AML-193 (cell line): ENCODE results near the gene PTPRM.
"Not testable (repeated sequence)": the region's sequence is repeated elsewhere in the genome, so short reads cannot be mapped to it uniquely, and the experiment has no call there.

Experiments used
- DNase-seq, 2 experiments: peaks; one replicate each; lab custom pipeline; 2025; lab: John Stamatoyannopoulos, UW

Gene PTPRM

DNA sequence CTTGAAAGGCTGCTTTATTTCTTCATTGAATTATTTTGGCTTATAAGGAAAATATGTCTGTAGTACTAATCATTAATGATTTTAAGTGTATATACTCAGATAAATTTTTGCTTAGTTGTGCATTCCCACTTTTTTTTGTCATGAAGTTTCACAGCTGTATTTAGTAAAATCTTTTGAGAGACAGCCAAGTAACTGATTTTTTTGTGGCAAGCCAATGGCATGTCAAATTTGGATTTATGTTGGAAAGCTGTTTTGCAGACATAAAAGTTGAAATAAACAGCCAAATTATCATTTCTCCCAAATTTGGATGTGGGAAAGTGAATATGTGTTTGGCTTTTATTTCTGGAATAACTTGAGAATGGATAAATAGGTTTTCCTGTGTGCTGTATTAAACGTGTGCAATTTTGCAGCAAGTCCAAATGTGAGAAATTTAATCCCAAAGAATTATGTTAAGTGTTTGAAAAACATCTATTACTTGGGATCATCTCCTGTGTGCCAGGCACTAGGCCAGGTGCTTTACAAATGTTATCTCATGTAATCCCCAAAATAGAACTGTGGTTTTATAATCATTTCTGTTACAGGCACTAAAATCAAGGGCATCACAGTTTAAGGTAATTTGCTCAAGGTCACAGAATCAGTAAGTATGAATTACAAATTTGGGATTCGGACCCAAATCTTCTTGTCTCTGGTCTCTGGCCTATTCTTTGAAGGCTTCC, 160.4 kb downstream of the PTPRM start:
- no peak for DNase-seq

DNA sequence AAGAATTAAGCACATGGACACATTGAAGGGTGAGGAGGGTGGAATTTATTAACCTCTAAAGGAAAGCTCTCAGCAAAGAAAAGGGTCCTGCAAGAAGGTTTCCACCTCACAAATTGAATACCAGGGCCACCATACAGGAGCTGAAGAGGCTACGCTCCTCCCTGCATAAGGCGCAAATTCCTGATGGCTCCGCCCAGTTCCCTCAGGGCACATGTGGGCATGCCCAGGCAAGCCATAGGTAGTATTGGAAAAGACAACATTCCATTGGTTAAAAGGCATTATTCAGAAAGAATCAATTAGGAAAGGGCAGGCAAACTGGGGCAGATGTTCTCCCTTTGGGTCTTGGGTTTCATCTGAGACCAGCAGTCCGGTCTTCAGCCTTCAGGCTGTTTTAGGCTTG, 161.2 kb downstream of the PTPRM start:
- no peak for DNase-seq

DNA sequence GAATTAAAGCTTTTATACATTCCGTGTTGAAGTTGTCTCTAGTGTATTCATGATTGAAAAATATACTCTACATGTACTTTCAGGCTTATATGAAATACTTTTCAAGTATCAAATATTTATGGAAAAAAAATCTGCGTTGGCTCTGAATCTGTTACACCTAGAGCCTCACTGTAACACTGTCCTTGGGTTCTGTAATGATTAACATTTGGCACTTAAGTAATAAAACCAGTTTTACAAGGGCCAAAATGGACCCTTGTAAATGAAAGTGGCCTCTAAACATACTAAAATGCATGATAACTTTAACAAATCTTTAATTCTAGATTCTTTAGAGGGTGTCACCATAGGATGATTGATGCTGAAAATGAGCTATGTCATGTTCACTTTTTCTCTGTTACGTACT, 162.8 kb downstream of the PTPRM start:
- no peak for DNase-seq

DNA sequence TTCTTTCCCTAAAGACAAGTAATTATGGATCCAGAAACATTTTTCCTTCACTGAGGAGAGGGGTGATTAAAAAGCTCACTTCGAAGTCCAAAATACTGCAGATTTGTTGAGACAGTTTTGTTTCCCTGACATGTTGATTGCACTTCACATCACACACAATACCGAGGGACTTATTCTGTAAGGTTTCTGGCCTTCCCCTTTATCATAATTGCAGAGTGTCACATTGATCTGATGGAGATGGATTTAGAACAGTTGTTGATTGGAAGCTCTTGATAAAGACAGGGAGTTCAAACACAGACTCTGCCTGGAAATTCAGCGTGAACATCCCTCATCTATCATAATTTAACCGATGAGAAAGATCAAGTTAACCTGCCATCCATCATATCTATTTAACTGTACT, 163.6 kb downstream of the PTPRM start:
- DNase-seq, result no peak

DNA sequence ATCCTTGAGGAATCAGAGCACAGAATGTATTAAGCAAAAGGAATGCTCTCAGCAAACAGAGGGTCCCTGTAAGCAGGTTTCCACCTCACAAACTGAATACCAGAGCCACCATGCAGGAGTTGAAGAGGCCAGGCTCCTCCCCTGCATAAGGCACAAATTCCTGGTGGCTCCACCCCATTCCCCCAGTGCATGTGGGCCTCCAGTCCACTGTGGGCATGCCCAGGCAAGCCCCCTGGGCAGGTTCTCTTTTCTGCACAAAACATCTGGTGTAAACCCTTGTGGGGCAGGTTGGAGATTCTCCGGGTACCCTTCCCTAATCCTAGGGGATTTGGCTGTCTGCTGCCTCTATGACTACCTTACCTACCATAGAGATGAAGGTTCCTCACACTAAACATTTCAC, 166.5 kb downstream of the PTPRM start:
- DNase-seq, result no peak

DNA sequence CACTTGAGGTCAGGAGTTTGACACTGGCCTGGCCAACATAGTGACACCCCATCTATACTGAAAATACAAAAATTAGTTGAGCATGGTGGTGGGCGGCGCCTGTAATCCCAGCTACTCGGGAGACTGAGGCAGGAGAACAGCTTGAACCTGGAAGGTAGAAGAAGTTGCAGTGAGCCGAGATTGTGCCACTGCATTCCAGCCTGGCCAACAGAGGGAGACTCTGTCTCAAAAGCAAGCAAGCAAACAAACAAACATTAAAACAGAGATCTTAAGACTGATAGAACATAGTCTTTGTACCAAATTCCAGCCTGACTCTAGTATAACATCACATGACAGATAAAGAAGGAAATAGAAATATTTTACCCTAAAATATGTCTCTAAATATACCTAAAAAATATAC, 168.1 kb downstream of the PTPRM start:
- DNase-seq, result no peak

DNA sequence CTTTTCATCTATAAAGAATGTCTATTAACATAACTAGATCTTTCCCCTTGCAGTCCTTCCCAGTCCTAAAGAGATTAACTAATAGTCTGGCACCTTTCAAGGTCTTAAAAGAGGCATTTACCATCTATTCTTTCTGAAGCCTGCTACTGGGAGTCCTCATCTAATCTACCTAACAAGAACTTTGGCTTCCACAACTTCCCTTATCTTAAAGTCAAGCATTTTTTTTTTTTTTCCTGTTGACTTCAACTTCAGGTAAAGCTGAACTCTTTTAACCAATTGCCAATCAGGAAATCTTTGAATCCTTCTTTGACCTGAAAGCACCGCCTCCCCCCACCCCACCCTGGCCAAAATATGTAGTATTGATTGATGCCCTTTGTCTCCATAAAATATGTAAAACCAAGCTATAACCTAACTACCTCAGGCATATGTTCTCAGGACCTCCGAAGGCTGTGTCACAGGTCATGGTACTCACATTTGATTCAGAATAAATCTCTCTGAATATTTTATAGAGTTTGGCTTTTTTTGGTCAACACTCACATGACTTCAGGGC, 168.6 kb downstream of the PTPRM start:
- DNase-seq, result no peak

DNA sequence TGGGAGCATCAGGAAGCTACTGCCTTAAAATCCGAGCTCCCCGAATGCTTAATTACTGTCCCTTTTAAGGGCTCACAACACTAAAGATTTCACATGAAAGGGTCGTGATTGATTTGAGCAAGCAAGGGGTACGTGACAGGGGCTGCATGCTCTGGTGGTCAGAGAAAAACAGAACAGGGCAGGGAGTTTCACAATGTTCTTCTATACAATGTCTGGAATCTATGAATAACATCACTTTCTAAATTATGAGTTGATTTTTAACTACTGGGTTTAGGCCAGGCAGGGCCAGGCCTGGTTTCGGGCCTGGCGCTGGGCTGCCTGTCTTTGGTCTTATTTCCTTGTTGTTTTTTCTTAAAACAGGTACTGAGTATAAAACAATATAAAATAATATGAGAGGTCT, 169.4 kb downstream of the PTPRM start:
- DNase-seq, result not testable (repeated sequence)

DNA sequence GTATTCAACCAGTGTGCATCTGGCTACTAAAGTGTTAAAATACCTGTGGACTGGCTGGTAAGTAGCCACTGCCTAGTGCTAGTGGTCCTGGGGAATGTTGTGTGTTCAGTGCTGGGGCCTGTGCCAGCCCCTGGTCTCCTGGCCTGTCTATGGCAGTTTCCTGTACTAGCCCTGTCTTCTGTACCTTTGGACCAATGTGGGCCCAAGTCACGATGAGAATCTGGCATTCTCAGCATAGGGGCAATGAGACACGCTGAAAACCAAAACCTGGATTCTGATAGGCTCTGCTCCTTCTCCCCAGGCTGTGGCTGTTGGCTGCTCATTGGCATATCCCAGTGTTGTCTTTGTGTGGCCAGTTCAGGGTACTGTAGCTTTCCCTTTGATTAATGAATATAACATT, 170.4 kb downstream of the PTPRM start:
- DNase-seq, result no peak

DNA sequence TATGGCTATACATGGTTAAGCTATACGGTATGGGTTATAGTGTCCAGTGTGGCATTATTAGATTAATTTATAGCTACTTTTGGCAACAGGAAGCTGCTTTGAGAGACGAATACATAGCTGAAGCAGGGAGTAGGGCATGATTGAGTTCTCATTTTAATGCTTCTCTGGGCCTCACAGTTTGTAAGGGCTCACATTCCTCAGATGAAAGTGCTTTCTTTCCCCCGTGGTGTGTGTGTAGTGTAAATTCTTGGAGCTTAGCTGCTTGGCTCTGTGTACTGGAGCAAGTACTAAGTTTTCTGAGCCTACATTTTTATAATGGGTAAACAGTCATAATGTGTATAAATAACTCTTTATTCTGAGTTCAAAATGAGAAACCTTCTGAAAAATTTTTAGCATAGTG, 173.7 kb downstream of the PTPRM start:
- DNase-seq, result no peak

DNA sequence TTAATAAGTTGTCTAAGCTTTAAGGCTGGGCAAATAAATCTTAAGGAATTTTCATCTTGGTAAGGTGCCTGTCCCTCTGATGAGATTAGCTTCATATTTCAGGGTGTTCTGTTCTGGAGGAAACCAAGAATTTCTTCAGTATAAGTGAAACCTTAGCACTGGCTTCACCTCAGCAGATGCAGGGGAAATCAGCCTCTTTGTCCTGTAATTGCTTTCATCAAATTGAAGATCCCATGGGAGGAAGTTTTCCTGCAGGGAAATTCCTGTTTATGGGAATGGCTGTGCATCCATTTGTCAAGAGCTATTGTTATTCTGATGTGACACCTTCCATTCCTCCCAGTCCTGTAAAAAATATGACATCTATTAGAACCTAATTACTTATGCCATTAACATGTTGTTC, 174.5 kb downstream of the PTPRM start:
- no peak for DNase-seq

DNA sequence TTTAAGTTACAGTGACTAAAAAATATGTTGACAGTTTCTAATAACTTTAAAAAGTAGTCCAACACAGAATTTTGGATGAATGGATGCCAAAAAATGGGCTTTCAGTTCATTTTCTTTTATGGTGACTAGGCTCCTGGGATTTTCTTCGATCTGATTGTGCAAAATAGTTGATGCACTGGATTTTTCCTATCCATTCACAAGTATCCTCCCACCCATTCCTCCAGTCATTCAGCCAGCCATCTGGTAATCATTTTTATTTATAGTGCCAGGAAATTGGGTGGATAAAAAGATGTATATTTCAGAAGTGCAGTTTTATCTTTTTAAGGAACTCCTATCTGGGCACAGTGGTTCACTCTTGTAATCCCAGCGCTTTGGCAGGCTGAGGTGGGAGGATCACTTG, 175.1 kb downstream of the PTPRM start:
- DNase-seq, result no peak

DNA sequence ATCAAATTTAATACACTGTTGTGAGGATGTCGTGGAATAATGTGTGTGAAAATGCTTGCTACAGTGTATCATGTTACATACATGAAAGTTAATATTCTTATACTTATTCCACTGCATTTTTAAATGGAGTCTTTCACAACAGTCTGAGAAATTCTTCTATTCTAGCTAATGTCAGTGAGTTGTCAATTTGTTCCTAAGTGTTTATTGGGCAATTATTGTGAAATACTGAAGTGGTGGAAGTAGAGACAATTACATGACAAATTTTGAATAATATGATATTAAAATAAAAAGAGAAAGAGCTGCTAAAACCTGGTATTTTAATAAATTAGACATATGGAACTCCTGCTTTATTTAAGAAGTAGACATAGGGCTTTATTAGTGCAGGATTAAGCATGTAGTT, 176.1 kb downstream of the PTPRM start:
- DNase-seq, result no peak

DNA sequence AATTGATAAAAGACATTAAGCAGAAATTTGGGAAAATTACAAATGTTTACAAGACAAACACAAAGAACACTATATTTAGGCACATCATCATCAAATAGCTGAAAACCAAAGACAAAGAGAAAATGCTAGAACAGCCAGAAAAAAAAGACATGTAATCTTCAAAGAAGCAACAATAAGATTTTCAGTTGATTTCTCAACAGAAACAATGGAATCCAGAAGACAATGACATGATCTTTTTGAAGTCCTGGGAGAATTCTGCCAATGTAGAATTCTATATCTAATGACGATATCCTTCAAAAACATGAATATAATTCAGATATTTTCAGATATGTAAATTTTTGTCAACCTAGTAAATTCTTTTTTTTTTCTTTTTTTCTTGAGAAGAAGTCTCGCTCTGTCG, 179.0 kb downstream of the PTPRM start:
- DNase-seq, result no peak

DNA sequence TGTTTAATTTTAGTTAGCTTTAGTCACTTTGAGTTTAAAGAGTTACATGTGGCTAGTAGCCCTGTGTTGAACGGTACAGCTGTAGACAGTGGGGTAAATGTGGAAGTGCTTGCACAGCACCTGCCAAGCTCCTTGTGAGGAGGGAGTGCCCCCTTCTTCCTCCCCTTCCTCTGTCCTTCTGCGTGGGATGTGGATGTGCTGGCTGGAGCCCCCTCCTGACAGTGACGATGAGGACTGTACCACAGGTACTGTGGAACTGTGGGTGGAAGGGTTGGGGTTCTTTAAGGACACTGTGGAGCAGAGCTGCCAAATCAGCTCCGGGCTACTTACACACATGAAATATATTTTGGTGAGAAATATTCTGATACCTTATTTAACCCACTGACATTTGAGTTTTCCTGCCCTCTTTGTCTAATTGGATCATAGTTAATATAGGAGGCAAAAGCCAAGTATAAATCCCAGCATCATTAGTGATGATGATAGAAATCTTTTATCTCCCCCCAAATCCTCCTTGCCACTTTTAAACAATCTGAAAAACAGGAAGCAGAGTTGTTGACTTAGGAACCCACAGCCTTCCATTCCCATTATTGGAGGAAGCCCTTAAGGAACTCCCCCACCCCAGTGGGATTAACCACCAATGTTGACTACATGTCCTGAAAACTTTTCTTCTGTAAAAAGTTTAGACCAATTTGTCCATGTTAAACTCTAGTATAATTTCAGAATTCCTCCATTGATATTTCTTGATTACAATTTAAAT, 181.3 kb downstream of the PTPRM start:
- DNase-seq, result no peak

DNA sequence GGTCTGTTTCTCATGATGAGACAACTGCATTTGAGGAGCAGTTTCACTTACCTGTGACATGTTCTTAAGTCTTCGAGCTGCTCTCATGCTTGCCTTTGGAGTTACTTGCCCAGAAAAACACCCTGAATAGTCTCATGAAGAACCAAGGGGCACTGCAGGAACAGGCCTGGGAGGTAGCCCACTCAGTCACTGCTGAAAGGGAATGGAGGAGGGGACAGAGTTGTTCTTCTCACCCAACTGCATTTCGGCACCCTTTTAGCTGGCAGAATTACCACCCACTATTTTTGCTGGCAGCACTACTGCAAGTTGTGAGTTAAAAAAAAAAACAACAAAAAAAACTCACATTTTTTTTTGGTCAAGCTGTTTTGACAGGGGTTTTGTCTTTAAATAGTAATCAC, 181.9 kb downstream of the PTPRM start:
- no peak for DNase-seq

DNA sequence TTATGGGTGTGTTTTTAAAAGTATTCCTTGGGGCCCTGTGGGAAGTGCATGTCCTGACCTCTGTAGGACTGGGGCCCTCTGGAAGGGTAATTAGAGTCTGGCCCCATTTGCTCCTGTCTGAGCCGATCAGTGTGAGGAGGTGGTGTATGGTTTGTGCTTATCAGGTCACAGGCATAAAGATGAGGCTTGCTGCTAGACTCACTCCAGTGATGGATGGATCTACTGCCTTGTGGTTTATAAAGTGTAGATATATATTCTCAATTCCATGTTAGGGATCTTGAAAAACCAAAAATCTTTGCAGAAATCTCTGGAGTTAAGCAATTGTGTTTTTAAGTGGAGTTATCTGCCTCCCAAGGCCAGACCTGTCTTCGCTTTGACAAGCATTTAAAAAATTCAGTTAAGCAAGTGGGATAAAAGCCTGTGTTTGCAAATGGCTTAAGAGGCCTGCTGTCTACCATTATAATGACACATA, 182.4 kb downstream of the PTPRM start:
- no peak for DNase-seq

DNA sequence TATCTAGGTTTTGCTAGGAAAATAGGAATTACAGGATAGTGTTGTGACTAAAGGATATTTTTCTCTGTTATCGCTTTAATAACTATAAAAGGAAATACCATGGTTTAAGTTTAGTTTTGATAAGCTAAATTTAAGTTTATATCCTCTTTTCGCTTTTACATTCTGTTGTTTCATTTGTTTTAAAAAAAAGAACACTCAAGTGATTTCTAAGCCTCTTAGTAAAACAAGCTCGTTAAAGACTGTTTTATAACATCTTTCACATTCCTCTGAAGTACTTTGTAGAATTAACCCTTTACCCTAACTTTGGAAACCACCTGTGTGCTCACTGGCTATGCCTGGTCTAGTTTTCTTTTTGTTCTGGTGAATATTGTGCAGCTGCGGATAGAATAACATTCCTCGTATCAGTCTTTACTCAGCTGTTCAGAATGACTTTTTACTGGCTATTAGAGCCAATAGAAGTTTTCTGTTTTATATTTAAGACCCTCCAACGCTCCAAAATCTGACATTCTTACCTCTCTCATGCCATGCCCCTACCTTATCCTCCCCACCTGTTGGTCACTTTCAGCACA, 183.1 kb downstream of the PTPRM start:
- no peak for DNase-seq

DNA sequence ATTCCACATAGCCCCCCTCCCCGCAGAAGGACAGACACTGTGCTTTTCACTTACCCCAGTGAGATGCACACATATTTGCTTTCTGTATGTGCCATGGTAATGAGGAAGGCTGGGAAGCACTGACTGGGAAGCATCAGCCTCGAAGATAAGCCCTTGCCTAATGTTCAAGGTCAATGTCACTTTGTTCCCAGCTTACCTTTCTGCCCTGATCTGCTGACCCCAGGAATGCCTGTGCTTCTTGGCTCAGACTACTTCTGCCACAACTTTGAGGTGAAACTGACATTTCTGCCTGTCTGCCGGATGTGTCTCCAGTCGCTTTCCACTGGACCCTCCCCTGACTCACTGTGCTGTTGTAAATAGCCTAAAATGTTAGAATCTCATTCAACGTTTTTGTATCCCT, 183.8 kb downstream of the PTPRM start:
- no peak for DNase-seq

DNA sequence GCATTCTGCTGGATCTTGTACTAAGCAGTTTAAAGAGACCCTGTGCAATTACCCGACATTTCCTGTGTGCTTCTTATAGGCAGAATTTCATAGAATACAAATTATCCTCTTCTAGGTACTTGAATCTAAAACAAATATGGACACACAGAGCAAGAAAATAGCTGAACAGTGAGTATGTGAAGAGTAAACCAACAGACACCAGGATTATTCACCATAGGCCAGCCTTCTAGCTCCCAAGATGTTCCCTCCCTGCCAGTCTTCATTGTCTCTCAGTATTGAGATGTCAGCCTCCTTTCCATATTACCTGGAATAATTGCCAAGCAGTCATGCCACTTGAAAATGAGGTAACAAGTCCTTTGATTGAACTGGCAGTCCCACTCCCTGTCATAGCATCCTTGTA, 187.1 kb downstream of the PTPRM start:
- no peak for DNase-seq

DNA sequence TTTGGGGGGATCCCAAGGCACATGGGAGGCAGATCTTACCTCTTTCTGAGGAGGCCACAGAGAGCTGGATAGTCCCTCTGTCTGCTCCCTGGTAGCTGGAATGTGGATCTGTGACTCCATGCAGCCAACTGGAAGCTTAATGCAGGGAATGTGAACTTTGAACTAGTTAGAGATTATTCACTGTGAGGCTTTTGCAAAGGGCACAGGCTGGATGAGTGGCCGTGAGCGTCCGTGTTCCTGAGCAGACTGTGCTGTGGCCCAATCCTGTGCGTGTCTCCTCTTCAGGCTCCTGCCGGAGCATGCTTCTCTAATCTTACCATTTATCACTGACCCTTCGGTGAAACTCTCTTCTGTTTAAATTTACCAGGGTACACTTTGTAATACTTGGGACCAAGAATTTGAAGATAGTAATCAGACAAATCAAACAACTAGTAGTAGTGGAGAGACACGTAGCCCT, 187.6 kb downstream of the PTPRM start:
- no peak for DNase-seq

DNA sequence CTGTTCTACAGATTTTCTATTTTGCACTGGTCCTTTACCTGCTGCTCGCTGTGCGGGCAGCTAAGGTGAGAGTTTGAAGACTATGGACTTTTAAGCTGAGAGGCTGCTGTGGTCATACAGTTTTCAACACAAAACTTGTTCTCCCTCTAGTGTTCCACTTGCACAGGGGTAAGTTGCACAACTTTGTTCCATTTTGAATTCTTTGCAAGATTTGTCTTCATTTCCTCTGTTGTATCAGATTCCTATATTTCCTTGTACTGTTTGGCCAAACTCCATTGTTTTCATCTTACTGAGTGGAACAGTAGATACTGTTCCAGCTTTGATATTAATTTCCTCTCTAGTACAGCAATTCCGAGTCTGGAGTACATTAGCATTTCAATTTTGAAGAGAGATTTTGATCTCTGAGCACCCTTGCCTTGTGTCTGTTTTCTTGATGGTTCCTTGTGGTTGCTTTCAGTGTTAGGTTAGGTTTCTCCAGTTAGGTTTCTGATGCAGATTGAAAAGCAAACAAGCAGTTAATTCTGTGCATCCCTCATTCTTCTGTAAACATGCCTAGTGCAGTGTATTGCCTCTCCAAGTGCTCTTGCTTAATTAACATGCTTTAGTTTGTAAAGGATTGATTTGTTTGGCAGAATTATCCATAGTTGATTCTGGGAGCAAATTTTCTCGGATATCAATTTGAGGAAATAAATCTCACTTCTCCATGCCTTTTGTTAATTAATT, 188.8 kb downstream of the PTPRM start:
- DNase-seq, result no peak
